RWPE1 (cell line): ENCODE data around the gene RASGEF1B.

ENCODE experiments used
- CTCF ChIA-PET: fragments of 350-600 bp; sonication (Branson Sonifier 250); formaldehyde crosslinking; extraction: SDS; loops from one replicate; lab custom pipeline; 2021; lab: Yijun Ruan, JAX
- POLR2A ChIA-PET: fragments of 400-600 bp; formaldehyde crosslinking; extraction: SDS; loops from one replicate; lab custom pipeline; 2020; ENCODE audit warnings: antibody characterized with exemption; ENCODE audit not compliant: low non-redundant PET; lab: Yijun Ruan, JAX
- DNase-seq: peaks from one replicate; pipeline ENCODE4 v3.0.0; 2012; ENCODE audit warnings: low spot score
- H3K27ac ChIP-seq: fragments of 450-650 bp; 2 replicates; pipeline ENCODE4 v1.5.1; 2017
- TF ChIP-seq, protein P1 (sequence below): fragments of 450-650 bp; conservative IDR thresholded peaks from 2 replicates; pipeline ENCODE4 v1.5.1; 2017; ENCODE audit warnings: low read depth, mild to moderate bottlenecking

The RASGEF1B gene

GRCh38 chr4:81380437-81380836, 91.3 kb downstream of the RASGEF1B start:
- ChIA-PET CTCF (no interaction called here), POLR2A (no interaction called here)
- no peak overlapping the region for H3K27ac ChIP-seq
- TF ChIP-seq, protein P1, sequence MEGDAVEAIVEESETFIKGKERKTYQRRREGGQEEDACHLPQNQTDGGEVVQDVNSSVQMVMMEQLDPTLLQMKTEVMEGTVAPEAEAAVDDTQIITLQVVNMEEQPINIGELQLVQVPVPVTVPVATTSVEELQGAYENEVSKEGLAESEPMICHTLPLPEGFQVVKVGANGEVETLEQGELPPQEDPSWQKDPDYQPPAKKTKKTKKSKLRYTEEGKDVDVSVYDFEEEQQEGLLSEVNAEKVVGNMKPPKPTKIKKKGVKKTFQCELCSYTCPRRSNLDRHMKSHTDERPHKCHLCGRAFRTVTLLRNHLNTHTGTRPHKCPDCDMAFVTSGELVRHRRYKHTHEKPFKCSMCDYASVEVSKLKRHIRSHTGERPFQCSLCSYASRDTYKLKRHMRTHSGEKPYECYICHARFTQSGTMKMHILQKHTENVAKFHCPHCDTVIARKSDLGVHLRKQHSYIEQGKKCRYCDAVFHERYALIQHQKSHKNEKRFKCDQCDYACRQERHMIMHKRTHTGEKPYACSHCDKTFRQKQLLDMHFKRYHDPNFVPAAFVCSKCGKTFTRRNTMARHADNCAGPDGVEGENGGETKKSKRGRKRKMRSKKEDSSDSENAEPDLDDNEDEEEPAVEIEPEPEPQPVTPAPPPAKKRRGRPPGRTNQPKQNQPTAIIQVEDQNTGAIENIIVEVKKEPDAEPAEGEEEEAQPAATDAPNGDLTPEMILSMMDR, result no peak
- DNase-seq, result no peak

GRCh38 chr4:81378386-81378785, 93.3 kb downstream of the RASGEF1B start:
- ChIA-PET CTCF (interaction anchor here (0.7 kb wide), 1 partner anchor 295 kb away, joined by 4 read pairs; no protein-coding TSS in a partner anchor), POLR2A (no interaction called here)
- no peak overlapping the region for H3K27ac ChIP-seq
- no peak for DNase-seq
- TF ChIP-seq, protein P1, result no peak

DNA sequence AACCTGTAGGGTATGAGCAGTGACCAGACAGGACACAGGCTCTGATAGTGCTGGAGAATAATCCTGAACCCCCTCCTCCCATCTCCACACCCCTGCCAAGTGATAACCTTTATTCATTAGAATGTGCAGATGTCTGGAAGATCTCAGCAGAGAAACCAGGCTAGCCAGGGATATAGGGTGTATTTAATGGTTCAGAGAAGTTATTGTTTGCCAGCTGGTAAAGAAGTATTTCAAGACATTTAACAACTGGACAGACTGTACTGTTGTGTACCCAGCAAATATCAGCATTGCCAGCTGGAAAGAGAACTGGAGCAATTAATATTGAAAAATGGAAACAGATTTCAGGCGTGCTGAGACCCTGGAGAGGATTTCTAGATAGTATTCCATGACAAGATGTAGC, 94.5 kb downstream of the RASGEF1B start:
- TF ChIP-seq, protein P1, result no peak
- DNase-seq, result no peak
- ChIA-PET CTCF (interaction anchor here (0.6 kb wide), 1 partner anchor 1423 kb away, joined by 6 read pairs; no protein-coding TSS in a partner anchor), POLR2A (no interaction called here)
- no peak overlapping the region for H3K27ac ChIP-seq

DNA sequence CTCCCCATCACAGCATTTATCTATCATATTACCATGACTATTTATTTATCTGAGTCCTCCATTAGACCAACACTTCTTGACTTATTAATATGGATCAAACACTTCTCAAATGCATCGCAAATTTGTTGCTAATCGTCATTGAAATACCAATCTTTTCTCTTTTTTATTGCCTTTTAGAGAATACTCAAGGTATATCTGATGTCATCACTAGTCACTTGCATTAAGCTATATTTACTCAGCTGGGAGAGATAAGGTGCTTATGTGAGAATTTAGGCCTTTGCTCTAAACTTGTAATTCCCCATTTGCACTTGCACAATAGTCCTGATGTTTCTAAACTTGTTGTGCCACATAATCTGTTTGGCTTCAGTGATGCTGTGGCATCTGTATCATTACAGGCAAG, 95.0 kb downstream of the RASGEF1B start:
- no peak overlapping the region for H3K27ac ChIP-seq
- no peak for DNase-seq
- POLR2A ChIA-PET, result no interaction called here
- CTCF ChIA-PET, result interaction anchor here (0.6 kb wide), 1 partner anchor 1424 kb away, joined by 6 read pairs; no protein-coding TSS in a partner anchor
- TF ChIP-seq, protein P1, result no peak
